ENCODE data around the gene YKT6. TPM values are rescaled to one million over a fixed set of nuclear protein-coding genes. Genes with fewer than 3 reads are reported as not detected.
"Not testable (repeated sequence)": the region's sequence is repeated elsewhere in the genome, so short reads cannot be mapped to it uniquely, and the experiment has no call there.

YKT6 gene
- total RNA-seq, 1 donor from 2014 or later, result 54.7 TPM

DNA sequence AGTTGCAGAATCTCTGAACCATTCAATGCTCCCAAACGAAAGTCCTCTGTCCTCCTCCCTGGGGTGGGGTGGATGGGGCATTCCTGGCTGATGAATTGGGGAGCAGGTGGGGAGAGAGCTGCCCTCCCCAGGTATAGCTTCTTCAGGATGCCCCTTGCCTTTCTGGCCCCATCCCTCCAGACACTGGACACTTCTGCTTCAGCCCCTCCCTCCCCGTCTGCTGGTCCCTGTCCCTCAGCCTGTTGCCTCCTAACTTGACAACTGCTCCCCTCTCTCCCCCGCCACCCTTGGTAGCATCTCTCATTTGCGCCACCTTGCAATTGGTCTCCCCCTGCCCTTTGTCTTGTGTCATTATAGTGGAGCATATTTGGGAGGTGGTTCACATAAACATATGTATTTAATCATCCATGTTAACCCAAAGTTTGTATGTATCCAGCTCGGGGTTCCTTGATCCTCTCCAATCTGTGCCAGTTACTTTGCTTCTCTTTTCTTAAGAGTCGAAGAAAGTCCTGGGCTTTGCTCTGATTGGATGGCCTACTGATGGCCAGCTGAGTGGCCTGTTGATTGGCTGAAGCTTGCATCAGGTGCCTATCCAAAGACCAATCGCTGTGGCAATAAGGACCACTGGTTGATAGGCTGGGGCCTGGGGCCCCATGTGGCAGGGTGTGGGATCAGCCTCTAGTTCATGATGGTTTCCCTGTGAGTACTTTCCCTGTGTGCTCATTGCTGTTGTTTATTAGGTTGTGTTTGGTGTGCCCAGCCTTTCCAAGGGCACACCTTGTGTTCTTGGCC, 7.6 kb upstream of the YKT6 start:
- DNase-seq, result no peak

DNA sequence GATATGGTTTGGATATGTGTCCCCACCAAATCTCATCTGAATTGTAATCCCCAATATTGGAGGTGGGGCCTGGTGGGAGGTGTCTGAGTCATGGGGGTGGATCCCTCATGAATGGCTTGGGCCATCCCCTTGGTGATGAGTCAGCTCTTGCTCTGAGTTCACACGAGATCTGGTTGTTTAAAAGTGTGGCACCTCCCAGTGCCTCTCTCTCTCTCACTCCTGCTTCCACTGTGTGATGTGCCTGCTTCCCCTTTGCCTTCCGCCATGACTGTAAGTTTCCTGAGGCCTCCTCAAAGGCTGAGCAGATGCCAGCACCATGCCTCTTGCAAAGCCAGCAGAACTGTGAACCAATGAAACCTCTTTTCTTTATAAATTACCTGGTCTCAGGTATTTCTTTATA, 6.7 kb upstream of the YKT6 start:
- DNase-seq, result no peak

GRCh38 chr7:44194562-44195145, 6.1 kb upstream of the YKT6 start:
- DNase-seq, result no peak

DNA sequence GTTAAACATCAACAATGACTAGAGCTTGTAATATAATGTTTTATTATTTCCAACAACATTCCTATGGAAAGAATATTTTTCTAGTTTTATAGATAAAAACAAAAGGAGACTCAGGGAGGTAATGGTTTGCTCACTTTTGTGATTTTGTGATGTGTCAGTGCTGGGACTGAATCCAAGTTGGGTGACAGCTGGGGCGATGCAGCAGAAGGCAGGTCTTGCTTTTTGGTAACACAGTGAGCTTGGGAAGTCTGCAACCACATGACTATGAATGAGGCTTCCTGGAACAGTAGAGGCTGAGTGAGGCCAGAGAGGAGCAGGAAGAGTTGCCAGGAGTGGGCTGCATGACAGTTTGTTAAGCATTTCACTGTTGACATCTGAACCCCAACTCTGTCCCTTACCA, 4.9 kb upstream of the YKT6 start:
- DNase-seq, result no peak

- no peak for DNase-seq
These were observed 4.3 kb upstream of the YKT6 start for GRCh38 chr7:44196450-44196872.

DNA sequence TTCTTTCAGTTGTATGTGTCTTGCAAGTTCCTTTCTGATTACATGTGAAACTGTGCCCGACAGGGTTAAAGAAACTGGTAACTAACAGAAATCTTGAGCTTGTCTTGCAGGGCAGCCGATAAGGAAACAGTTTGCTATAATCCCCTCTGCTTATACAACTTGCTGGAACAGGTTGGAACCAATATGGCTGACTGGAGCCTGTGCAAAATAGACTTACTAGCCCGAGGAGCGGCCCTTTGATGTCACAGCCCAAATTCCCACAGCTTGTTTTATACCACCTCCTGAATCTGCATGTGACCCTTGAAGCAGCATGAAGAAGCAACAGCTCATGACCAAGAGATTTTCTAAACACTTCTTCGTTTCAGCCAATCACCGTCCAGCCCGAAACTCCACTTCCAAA, 3.3 kb upstream of the YKT6 start:
- DNase-seq, result no peak

GRCh38 chr7:44200163-44200562, 615 bp upstream of the YKT6 start:
- not testable (repeated sequence) for DNase-seq

- DNase-seq, result no peak
These were observed 1.0 kb downstream of the YKT6 start for GRCh38 chr7:44201813-44202212.

- no peak for DNase-seq
These were observed 5.2 kb downstream of the YKT6 start for GRCh38 chr7:44206008-44206407.

GRCh38 chr7:44208085-44208484, 7.3 kb downstream of the YKT6 start:
- DNase-seq, result no peak

- DNase-seq, result no peak
These were observed 9.3 kb downstream of the YKT6 start for GRCh38 chr7:44210107-44210506.

DNA sequence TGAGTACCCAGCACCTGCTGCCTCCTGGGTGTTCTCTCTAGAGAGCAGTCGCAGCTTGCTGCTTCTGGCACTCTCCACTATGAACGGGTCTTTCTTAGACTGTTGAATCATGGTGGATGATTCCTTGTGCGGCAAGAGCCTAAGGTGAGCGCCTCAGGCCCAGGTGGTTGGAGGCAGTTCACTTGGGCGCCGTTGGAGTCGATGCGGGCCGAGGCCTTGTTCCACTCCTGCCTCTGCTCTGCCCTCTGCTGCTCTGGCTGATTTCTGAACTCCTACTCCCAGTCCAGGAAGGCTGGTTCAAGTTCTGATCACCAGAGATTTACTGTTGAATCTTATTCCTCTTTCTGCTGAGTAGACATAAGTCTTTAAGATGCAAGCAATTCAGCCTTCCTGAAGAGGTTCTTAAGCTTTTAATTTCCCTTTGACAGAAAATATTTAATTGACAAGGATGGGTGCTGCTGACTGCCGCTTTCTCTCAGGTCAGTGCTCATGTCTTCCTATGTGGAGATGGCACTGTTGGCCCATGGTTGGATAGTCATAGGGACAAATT, 10.4 kb downstream of the YKT6 start:
- no peak for DNase-seq

DNA sequence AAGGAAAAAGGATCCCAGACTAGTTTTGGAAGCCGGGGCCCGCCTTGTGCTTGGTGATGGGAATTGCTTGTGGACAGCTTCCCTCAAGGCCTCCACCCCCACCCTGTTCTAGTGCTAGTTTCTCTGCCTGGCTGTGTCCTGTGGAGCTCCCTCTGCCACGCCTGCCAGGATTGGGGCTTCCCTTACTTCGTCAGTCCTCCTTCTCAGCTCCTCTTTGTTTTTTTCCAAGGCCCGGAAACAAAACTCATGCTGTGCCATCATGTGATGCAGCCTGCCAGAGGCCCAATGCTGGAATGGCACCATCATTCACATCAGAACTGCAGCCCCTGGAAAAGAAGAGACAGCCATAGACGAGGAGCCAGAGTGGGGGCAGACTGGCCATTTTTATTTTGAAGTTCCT, 11.2 kb downstream of the YKT6 start:
- peak; percentile 50 for DNase-seq

- no peak for DNase-seq
These were observed 11.9 kb downstream of the YKT6 start for GRCh38 chr7:44212581-44213184.

DNA sequence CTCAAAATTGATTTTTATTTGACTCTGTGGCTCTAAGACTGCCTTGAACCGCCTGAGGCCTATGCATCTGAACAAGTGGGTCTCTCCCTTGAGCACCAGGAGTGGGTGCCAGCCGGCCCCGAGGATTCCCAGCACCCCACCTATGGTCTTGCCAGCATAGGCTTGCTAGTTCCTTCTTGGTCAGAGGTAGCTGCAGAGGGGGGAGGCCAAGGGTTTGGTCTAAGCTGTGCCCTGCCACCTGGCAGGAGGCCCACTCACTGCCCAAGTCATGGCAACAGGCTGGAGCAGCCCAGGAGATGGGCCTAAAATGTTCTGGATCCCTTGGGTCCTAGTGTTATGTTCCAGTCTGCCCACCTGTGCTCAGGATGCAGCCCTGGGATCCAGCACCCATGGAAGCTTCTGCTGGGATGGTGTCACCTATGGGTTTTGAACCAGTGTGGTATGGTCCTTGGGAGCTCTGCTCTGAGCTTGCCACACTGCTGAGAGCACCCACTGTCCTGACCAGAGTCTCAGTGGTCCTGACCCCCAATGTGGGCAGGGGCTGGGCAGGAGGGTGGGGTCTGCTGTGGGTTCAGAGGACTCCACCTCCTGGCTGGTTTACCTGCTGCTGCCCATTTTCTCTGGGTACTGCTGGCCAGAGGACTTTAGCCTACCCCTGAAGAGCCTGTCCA, 12.6 kb downstream of the YKT6 start:
- DNase-seq, result no peak

- no peak for DNase-seq
These were observed 13.2 kb downstream of the YKT6 start for GRCh38 chr7:44213877-44214388.

DNA sequence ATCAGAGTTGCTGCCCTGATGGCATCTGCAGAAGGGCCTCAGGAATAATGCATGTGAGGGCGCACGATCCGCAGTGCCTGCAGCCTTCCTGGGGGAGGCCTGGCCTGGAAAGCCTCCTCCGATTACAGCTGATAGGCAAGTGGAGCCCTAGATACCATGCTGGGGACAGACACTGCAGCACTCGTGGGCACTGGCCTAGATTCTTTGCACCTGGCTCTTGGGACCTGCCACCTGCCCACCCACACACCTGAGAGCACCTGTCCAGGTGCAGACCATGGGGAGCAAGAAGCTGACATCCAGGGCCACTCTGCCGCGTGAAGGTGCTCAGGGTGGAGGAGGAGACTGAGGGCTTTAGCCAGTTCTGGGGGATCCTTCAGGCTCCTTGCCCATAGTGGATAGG, 14.8 kb downstream of the YKT6 start:
- no peak for DNase-seq

DNA sequence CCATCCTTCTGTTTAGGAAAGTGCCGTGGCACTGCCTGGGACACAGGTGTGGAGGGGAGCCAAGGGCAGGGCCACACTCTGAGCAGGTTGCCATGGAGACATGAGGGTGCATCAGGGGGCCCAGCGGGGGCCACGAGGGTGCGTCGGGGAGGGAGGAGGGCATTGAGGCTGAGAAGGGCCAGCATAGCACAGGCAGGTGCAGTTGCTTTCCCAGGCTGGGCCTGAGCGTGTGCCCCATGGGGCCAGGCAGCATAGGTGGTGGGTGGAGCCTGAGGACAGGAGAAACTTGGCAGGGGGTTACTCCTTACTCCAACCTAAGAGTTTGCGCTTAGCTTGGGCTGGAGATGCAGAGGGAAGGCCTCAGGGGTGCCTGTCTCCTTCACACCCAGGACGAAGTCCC, 15.2 kb downstream of the YKT6 start:
- no peak for DNase-seq

GRCh38 chr7:44216521-44217222, 15.9 kb downstream of the YKT6 start:
- no peak for DNase-seq

GRCh38 chr7:44217223-44217714, 16.5 kb downstream of the YKT6 start:
- DNase-seq, result no peak

DNA sequence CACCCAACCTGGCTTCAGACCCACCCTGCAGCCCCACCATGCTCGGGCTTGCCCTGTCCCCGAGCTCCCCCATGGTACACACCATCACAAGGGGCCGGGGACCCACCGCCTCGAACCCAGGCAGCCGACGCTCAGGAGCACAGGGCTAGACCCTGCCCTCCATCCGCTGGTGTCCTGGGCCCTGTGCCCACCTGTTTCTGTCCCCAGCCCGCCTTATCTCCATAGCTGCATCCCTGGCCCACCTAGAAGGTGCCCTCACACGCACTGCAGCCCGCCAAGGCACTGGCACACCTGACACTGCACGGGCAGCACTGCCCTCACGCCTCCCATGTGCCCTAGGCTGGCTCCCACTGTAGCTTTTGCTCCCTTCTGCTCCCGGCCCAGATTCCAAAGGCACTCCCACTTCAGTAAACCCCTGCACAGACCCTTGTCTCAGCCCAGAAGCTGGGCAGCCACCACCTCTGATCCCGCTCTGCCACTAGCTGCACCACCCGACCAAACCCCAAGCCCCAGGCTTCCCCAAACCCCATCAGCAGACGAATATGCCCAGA, 17.1 kb downstream of the YKT6 start:
- DNase-seq, result no peak

All from occipital lobe (tissue), 2 donors.